Measurements from ENCODE around the gene BBOX1.

BBOX1 gene

GRCh38 chr11:27008811-27009535, 31.6 kb upstream of the BBOX1 start:
- Histone ChIP-seq H3K27me3 (ENCODE audit: low read length) (no peaks in the 10 kb centered on the region), H3K9me2 (replicated peaks; ENCODE audit: insufficient read depth, low read length) (no peaks in the 10 kb centered on the region), H3K9me3 (ENCODE audit: insufficient read depth, low read length) (no peaks in the 10 kb centered on the region), H3K27ac (ENCODE audit: low read depth, low read length) (no peak overlapping the region), H3K9ac (ENCODE audit: low read length) (no peak overlapping the region), H3K36me3 (ENCODE audit: low read length) (no peaks in the 10 kb centered on the region), H3K4me3 (ENCODE audit: insufficient read depth, low read length, poor library complexity, severe bottlenecking) (no peak overlapping the region), H4K20me1 (ENCODE audit: low read depth, low read length) (no peaks in the 10 kb centered on the region), H2AFZ (ENCODE audit: low read depth, low read length, severe bottlenecking) (no peak overlapping the region), H3K4me2 (ENCODE audit: low read depth, low read length, poor library complexity, severe bottlenecking) (no peak overlapping the region), H3F3A (ENCODE audit: insufficient read depth) (no peaks in the 10 kb centered on the region), H3K79me2 (ENCODE audit: insufficient read depth, low read length) (no peaks in the 10 kb centered on the region)
- TF ChIP-seq, protein P1, sequence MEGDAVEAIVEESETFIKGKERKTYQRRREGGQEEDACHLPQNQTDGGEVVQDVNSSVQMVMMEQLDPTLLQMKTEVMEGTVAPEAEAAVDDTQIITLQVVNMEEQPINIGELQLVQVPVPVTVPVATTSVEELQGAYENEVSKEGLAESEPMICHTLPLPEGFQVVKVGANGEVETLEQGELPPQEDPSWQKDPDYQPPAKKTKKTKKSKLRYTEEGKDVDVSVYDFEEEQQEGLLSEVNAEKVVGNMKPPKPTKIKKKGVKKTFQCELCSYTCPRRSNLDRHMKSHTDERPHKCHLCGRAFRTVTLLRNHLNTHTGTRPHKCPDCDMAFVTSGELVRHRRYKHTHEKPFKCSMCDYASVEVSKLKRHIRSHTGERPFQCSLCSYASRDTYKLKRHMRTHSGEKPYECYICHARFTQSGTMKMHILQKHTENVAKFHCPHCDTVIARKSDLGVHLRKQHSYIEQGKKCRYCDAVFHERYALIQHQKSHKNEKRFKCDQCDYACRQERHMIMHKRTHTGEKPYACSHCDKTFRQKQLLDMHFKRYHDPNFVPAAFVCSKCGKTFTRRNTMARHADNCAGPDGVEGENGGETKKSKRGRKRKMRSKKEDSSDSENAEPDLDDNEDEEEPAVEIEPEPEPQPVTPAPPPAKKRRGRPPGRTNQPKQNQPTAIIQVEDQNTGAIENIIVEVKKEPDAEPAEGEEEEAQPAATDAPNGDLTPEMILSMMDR (IDR thresholded peaks at IDR 0.05; ENCODE audit: insufficient read depth, low read length, poor library complexity, severe bottlenecking), result no peak
- TF ChIP-seq EZH2phosphoT487 (conservative IDR thresholded peaks at IDR 0.05; ENCODE audit: low read length), result no peak

GRCh38 chr11:27011560-27012233, 28.9 kb upstream of the BBOX1 start:
- no peak overlapping the region for H2AFZ ChIP-seq (ENCODE audit: low read depth, low read length, severe bottlenecking)

DNA sequence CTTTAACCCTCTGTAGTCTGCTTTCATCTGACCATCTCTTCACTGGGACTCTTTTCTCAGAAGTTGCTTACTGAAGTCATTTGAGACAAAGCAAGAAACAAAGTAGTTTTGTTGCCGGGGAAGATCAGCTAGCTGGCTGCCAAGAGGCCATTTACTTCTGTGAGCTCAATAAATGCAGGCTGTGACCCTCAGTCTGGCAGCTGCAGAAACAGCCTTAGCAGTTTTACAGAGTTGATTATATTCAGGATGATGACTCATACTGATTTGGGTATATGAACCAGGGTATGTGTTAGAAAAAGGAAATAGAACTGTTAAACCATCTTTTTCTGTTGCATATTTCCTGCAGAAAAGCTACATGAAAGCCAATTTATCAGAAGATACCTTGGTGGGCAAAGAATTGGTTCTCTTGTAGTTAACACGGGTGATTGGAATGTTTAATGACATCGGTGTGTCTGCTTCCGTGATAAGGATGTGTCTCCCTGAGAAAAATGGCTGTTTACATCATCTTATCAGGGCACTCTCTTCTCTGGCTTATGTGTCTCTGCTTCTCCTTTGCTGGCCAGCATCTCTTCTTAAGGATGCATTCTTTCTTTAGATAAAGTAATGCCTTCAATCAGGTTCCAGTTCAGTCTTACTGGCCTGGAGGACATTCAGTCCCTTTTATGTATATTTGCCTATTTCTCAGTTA, 28.2 kb upstream of the BBOX1 start:
- H4K20me1 ChIP-seq (ENCODE audit: low read depth, low read length), result no peaks in the 10 kb centered on the region
- no peak overlapping the region for H2AFZ ChIP-seq (ENCODE audit: low read depth, low read length, severe bottlenecking)
- H3K9ac ChIP-seq (ENCODE audit: low read length), result no peak overlapping the region
- no peaks in the 10 kb centered on the region for H3K79me2 ChIP-seq (ENCODE audit: insufficient read depth, low read length)
- no peaks in the 10 kb centered on the region for H3K9me2 ChIP-seq (replicated peaks; ENCODE audit: insufficient read depth, low read length)
- H3K4me3 ChIP-seq (ENCODE audit: insufficient read depth, low read length, poor library complexity, severe bottlenecking), result no peak overlapping the region
- H3K9me3 ChIP-seq (ENCODE audit: insufficient read depth, low read length), result no peaks in the 10 kb centered on the region
- no peaks in the 10 kb centered on the region for H3K27me3 ChIP-seq (ENCODE audit: low read length)
- H3K4me2 ChIP-seq (ENCODE audit: low read depth, low read length, poor library complexity, severe bottlenecking), result no peak overlapping the region
- H3K36me3 ChIP-seq (ENCODE audit: low read length), result no peaks in the 10 kb centered on the region
- H3K27ac ChIP-seq (ENCODE audit: low read depth, low read length), result no peak overlapping the region
- H3F3A ChIP-seq (ENCODE audit: insufficient read depth), result no peaks in the 10 kb centered on the region
- TF ChIP-seq, protein P1 (IDR thresholded peaks at IDR 0.05; ENCODE audit: insufficient read depth, low read length, poor library complexity, severe bottlenecking), result no peak
- TF ChIP-seq EZH2phosphoT487 (conservative IDR thresholded peaks at IDR 0.05; ENCODE audit: low read length), result no peak

More at GRCh38 chr11:27011560-27012233, 28.9 kb upstream of the BBOX1 start:
- Histone ChIP-seq H3K4me3 (ENCODE audit: insufficient read depth, low read length, poor library complexity, severe bottlenecking) (no peak overlapping the region), H3K4me2 (ENCODE audit: low read depth, low read length, poor library complexity, severe bottlenecking) (no peak overlapping the region), H4K20me1 (ENCODE audit: low read depth, low read length) (no peaks in the 10 kb centered on the region), H3K36me3 (ENCODE audit: low read length) (no peaks in the 10 kb centered on the region), H3K27me3 (ENCODE audit: low read length) (no peaks in the 10 kb centered on the region), H3K9me3 (ENCODE audit: insufficient read depth, low read length) (no peaks in the 10 kb centered on the region), H3K9ac (ENCODE audit: low read length) (no peak overlapping the region), H3K27ac (ENCODE audit: low read depth, low read length) (no peak overlapping the region), H3F3A (ENCODE audit: insufficient read depth) (no peaks in the 10 kb centered on the region), H3K9me2 (replicated peaks; ENCODE audit: insufficient read depth, low read length) (no peaks in the 10 kb centered on the region), H3K79me2 (ENCODE audit: insufficient read depth, low read length) (no peaks in the 10 kb centered on the region)
- TF ChIP-seq EZH2phosphoT487 (conservative IDR thresholded peaks at IDR 0.05; ENCODE audit: low read length), result no peak
- TF ChIP-seq, protein P1 (IDR thresholded peaks at IDR 0.05; ENCODE audit: insufficient read depth, low read length, poor library complexity, severe bottlenecking), result no peak

Data from SU-DHL-6 (cell line).